BJ (cell line): ENCODE data around the gene KCTD2. TPM values are rescaled to one million over a fixed set of nuclear protein-coding genes. Genes with fewer than 3 reads are reported as not detected.

Experiments
- CTCF ChIA-PET: fragments of 350-600 bp; formaldehyde crosslinking; extraction: SDS; loops from one replicate; lab custom pipeline; 2021; ENCODE audit warnings: antibody characterized with exemption, inconsistent platforms; lab: Yijun Ruan, JAX
- POLR2A ChIA-PET: fragments of 300-600 bp; sonication (Branson Sonifier 250); formaldehyde crosslinking; extraction: SDS; loops from one replicate; lab custom pipeline; 2021; ENCODE audit warnings: antibody characterized with exemption; lab: Charles Lee
- DNase-seq: peaks from one replicate; pipeline ENCODE4 v3.0.0-alpha.2; 2011; ENCODE audit warnings: low read depth
- H3K27me3 ChIP-seq: 2 replicates; pipeline ENCODE4 v1.6.0; 2011; ENCODE audit warnings: low read length; ENCODE audit not compliant: control insufficient read depth, insufficient read depth
- H3K36me3 ChIP-seq: 2 replicates; pipeline ENCODE4 v1.5.1; 2011; ENCODE audit warnings: low read length; ENCODE audit not compliant: control insufficient read depth, insufficient read depth
- H3K4me3 ChIP-seq: 2 replicates; pipeline ENCODE4 v1.5.1; 2011; ENCODE audit warnings: low read depth, mild to moderate bottlenecking, control low read depth, low read length
- CTCF ChIP-seq: IDR thresholded peaks from 2 replicates; pipeline ENCODE4 v1.5.1; 2011; ENCODE audit warnings: low read depth, mild to moderate bottlenecking, control low read depth, inconsistent platforms, low read length, moderate library complexity; ENCODE audit not compliant: insufficient read depth
- polyA plus RNA-seq: library from polyadenylated mRNA; depleted of rRNA; stranded (reverse); fragments of >200 nt; gene quantifications from 2 replicates; pipeline ENCODE4 v1.2.3, GENCODE V29; 2011

The KCTD2 gene
- polyA plus RNA-seq, 1 experiment = 28.0 TPM

GRCh38 chr17:75087182-75087557, 40.1 kb downstream of the KCTD2 start:
- POLR2A ChIA-PET = interaction anchor here (0.9 to 1.3 kb wide), 2 partner anchors 9 to 28 kb away, joined by 4 to 5 read pairs; no protein-coding TSS in a partner anchor
- Histone ChIP-seq H3K27me3 (no peaks in the 10 kb centered on the region), H3K4me3 (peak overlapping the region; percentile 69), H3K36me3 (no peaks in the 10 kb centered on the region)
- no peak for TF ChIP-seq CTCF
- DNase-seq = no peak
- CTCF ChIA-PET = interaction anchor here (0.5 to 1.4 kb wide), 6 partner anchors 10 to 115 kb away, joined by 3 to 7 read pairs (median 4); no protein-coding TSS in a partner anchor

GRCh38 chr17:75087558-75088453, 40.8 kb downstream of the KCTD2 start, which contains the start of gene SLC16A5:
SLC16A5 (plus strand) TSS chr17:75087954; CDS start chr17:75093637, 5,683 bp downstream.
- peak within 1 kb of the TSS; percentile 69 for H3K4me3 ChIP-seq
- CTCF ChIA-PET = interaction anchor here (0.5 to 1.4 kb wide), 10 partner anchors 10 to 114 kb away, joined by 3 to 7 read pairs (median 4); partner anchors contain the start of gene NT5C
- POLR2A ChIA-PET = interaction anchor here (0.5 to 1.3 kb wide), 5 partner anchors 9 to 114 kb away, joined by 3 to 8 read pairs (median 5); no protein-coding TSS in a partner anchor
- DNase-seq = peak; percentile 72
- H3K36me3 ChIP-seq = no peaks in the 10 kb centered on the region
- TF ChIP-seq CTCF = no peak
- H3K27me3 ChIP-seq = no peaks in the 10 kb centered on the region

- no peak for DNase-seq
- peak overlapping the region; percentile 69 for H3K4me3 ChIP-seq
- H3K27me3 ChIP-seq = no peaks in the 10 kb centered on the region
- no peaks in the 10 kb centered on the region for H3K36me3 ChIP-seq
- 0 out of 2 replicates have a peak, but pooled peaks have one; percentile 8 for TF ChIP-seq CTCF
- ChIA-PET POLR2A (interaction anchor here (0.5 to 1.3 kb wide), 3 partner anchors 8 to 113 kb away, joined by 3 to 5 read pairs (median 4); no protein-coding TSS in a partner anchor), CTCF (interaction anchor here (1.0 to 1.4 kb wide), 8 partner anchors 9 to 42 kb away, joined by 3 to 6 read pairs (median 4); partner anchors contain the start of gene NT5C)
Observed at GRCh38 chr17:75088465-75089417, 41.7 kb downstream of the KCTD2 start.

- POLR2A ChIA-PET = interaction anchor here (0.7 kb wide), 1 partner anchor 18 kb away, joined by 3 read pairs; no protein-coding TSS in a partner anchor
- no peak for DNase-seq
- Histone ChIP-seq H3K4me3 (no peak overlapping the region), H3K27me3 (no peaks in the 10 kb centered on the region), H3K36me3 (no peaks in the 10 kb centered on the region)
- CTCF ChIA-PET = interaction anchor here (0.8 to 1.7 kb wide), 10 partner anchors 10 to 130 kb away, joined by 3 to 7 read pairs (median 3); partner anchors contain the start of gene NT5C
- TF ChIP-seq CTCF = no peak
Observed at GRCh38 chr17:75090871-75091854, 44.1 kb downstream of the KCTD2 start.
